ENCODE data around the gene GSE1.
A peak's percentile ranks its signal among the peaks of the same experiment; 100 is the strongest.

Gene GSE1

DNA sequence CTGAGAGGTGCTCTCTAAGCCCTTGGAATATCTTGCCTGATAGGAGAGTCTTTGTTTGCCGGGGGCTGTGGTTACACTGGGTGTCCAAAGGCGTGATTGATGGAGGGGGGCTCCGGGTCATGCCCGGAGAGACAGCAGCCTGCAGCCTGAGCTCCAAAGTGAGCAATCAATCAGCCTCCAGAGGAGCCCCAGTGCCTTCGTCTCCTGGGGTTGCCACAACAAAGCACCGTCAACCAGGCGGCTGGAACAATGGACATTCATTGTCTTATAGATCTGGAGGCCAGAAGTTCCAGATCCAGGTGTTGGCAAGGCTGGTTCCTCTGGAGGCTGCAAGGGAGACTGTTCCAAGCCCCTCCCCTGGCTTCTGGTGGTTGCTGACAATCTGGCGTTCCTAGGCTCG is 99.7 kb downstream of the GSE1 start:
- TF ChIP-seq, protein P1, sequence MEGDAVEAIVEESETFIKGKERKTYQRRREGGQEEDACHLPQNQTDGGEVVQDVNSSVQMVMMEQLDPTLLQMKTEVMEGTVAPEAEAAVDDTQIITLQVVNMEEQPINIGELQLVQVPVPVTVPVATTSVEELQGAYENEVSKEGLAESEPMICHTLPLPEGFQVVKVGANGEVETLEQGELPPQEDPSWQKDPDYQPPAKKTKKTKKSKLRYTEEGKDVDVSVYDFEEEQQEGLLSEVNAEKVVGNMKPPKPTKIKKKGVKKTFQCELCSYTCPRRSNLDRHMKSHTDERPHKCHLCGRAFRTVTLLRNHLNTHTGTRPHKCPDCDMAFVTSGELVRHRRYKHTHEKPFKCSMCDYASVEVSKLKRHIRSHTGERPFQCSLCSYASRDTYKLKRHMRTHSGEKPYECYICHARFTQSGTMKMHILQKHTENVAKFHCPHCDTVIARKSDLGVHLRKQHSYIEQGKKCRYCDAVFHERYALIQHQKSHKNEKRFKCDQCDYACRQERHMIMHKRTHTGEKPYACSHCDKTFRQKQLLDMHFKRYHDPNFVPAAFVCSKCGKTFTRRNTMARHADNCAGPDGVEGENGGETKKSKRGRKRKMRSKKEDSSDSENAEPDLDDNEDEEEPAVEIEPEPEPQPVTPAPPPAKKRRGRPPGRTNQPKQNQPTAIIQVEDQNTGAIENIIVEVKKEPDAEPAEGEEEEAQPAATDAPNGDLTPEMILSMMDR (IDR thresholded peaks at IDR 0.05) = no peak

DNA sequence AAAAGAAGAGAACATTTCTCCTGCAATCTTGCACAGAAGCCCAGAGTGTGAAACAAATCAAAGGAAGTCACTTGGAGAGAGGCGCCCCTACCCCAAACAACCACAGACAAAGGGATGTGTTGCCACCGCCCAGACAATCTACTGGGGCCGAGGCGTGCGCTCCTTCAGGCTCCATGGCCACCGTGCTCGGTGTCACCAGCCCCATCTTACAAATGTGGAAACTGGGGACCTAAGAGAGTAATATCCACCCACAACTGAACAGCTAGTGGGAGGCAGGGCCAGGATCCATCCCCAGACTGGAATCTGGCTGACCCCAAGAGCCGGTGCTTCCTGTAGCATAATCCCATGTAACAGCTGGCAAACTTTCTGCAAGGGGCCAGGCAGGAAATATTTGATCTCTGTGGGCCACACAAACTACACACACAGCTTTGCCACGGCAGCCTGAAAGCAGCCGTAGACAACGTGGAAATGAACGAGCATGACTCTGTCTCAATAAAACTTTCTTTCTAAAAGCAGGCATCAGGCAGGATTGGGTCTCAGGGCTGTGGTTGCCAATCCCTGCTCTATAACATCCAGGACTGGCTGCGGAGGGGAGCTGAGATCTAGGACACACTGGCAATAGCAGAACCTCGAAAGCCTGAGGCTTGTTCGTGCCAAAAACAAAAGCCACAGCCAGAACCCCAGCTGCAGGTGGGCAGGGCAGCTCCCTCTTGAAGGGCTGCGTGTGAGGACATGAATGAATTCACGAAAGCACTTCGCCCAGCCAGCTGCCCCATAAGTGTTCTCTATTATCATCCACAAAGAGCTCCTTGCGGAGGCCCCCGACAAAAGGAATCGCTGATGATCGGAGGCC is 102.3 kb downstream of the GSE1 start:
- TF ChIP-seq, protein P1 (IDR thresholded peaks at IDR 0.05) = no peak

DNA sequence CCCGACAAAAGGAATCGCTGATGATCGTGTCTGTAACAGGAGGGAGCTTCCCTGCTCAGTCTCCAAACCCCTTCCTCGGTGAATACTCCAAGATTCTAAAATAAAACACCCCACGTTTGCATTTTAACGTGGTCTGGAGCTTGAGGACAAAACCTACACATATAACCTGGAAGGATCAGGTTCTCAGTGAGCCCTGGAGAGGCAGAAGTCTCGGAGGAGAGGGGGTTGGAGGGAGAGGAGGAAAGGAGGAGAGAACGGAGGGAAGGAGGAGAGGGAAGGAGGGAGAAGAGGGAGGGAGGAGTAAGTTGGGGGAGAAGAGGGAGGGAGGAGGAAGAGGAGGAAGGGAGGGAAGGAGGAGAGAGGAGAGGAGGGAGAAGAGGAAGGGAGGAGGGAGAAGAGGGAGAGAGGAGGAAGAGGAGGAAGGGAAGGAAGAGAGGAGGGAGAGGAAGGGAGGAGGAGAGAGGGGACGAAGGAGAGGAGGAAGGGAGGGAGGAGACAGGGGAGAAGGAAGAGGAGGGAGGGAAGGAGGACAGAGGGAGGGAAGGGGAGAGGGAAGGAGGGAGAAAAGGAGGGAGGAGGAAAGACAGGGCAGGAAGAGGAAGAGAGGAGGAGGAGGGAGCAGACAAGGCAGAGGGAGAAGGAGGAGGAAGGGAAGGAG is 103.0 kb downstream of the GSE1 start:
- TF ChIP-seq, protein P1 (IDR thresholded peaks at IDR 0.05) = no peak

DNA sequence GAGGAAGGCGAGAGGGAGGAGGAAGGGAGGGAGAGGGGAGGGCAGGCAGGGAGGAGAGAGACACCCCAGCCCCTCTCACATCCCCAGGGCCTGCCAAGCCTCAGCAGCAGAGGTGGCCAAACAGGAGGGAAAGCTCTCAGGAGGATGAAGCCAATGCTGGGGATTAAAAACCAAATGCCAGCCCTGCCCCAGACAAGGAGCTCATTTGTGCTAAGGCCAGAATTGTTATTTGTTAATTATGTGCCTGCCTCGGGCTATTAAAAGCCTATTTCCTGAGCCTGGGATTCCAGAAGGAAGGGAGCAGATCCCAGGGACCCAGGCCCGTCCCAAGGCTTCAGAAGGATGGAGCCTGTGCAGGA is 103.5 kb downstream of the GSE1 start:
- TF ChIP-seq, protein P1 (IDR thresholded peaks at IDR 0.05) = no peak

DNA sequence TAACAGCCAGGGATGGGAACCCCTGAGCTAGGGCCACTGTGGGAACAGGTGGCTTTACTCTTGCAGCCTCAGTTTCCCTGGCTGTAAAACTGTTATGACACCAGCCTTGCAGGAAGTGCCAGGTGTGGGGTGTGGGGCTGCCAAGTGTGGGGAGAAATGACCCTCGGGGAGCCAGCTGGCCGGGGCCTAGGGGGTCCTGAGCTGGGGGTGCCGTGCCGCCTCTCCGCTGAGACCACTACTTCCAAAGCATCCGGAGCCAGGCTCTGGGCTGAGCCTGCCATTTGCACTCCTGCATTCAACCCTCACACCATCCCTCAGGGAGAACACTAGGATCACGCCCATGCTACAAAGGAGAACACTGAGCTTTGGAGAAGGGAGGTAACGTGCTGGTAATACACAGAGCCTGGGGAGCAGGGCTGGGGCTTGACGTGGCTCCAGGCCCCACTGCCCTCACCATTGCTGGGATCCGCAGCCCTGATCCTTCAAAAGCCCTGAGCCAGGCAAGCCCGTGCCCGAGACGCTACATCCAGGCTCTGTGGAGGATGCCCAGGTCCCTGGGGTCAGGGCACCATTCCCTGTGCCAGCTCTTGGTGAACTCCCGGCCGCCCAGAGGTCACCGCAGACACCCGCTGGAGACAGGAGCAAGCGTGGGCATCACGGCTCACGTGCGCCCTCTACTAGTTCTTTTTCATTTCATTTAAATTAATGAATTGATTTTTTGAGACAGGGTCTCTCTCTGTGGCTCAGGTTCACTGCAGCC is 104.5 kb downstream of the GSE1 start:
- TF ChIP-seq, protein P1 (IDR thresholded peaks at IDR 0.05) = peak; percentile 62

DNA sequence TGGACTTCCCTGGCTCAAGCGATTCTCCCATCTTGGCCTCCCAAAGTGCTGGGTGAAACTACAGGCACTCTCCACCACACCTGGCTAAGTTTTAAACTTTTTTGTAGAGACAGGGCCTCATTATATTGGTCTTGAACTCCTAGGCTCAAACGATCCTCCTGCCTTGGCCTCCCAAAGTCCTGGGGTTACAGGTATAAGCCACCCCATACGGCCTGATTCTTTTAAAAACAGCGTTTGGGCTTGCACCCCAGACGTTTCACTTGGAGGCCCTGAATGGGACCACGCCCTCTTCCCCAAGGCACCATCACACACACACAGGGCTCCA is 105.0 kb downstream of the GSE1 start:
- TF ChIP-seq, protein P1 (IDR thresholded peaks at IDR 0.05) = no peak

DNA sequence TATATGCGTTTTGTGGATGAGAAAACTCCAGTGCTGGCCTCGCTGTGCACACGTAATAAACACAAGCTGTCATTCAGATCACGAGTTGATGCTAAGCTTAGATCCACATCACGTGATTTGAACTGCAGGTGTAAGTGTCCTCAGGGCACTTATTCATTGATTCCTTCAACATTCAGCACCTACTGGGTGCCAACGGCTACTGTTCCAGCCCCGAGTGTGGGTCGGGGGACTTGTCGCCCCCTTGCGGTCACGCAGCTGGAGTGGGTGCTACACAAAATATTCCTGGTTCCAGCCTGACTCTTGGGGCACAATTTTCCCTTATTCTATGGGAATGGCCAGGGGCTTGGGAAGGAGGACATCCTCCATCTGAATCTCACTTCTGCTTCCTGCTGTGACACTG is 105.6 kb downstream of the GSE1 start:
- TF ChIP-seq, protein P1 (IDR thresholded peaks at IDR 0.05) = peak; percentile 76
